Cerebellar cortex (tissue), 1 donor: ENCODE data around the gene BTBD16.

Experiments
- DNase-seq: peaks from one replicate; pipeline ENCODE4 v3.0.0-alpha.2; 2015; ENCODE audit warnings: low spot score

BTBD16 gene

DNA sequence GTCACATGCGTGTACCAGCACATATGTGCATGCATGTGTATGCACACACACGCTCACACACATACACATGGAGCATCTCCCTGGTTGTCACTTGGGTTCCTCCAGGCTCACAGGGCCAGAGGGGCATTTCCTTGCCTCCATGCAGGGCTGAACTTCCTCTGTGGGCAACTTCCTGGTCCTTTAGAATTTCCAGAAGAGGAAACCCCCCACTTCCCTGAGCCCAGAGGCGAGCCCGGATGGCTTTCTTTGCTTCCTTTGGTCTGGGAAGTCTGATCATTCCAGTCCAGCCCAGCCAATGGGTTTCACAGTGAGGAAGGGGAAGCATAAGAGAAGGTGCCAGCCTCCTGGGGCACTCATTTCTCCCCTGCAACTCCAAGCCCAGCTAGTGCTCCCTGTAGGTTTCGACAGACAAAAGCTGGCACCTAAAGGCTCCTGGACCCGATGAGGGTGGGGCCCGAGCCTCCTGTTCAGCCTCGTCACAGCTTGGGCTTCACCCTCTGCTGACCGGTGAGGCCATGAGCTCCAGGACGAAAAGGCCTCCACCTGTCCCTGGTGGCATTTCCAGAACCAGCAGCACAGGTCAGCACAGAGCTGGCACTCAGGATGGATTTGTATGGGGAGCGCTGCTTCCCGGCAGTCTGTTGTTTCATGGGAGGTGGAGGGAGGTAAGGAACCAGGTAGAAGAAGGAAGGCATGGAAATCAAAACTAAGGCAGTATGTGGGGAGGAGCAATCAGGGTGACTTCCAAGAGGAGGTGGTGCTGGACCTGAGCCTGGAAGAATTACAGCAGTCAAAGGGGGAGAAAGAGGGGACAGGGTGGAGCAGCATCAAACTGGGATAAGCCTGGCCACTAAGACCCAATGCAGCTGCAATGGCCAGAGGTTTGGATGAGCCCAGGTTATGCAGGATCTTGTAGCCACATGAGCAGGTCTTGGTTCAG lies 23.7 kb downstream of the BTBD16 start:
- no peak for DNase-seq

DNA sequence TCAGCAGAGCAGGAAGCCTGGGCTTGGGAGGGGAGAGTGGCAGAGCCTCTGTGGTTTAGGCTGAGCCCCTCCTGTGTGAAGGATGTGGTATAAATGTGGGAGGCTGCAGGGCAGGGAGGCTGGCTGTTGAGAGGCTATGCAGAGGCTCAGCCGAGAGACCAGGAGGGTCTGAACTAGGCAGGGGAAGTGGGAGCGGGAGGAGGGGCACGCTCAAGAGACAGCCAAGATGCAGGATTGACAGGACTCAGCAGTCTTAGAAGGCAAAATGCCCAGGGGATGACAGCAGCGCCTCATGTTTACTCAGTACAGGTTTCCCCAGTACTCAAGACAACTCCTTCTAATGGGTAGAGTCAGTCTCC lies 24.3 kb downstream of the BTBD16 start:
- DNase-seq = no peak

DNA sequence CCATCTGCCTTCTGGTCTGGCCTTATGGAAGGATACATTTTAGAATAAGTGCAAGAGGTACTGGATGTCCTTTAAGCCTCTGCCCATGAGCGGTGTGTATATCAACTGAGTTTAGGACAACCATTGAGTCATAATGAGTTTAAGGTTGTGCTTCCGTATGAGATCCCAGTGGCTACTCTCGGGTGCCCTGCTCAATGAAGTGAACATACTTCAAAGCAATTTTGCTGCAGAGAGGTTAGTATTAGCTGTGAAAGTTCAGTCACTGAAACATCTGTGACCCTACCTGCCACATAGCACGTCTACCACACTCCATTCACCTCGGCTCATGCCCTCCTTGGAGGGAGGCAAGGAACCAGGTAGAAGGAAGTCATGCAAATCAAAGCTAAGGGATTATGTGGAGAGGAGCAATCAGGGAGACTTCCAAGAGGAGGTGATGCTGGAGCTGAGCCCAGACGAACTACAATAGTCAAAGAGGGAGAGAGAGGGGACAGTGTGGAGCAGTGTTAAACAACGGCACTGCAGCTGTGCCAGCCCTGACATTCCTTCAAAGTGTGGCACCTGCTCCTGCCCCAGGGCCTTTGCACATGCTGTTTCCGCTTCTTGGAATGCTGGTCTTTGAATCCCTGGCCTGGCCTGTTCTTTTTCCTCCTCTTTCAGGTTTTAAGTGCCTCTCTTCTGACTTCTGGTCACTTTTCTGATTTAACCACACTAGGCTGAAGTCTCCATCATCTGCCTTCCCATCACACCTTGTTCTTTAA lies 25.4 kb downstream of the BTBD16 start:
- DNase-seq = no peak

GRCh38 chr10:122297583-122297982 lies 26.5 kb downstream of the BTBD16 start:
- no peak for DNase-seq

DNA sequence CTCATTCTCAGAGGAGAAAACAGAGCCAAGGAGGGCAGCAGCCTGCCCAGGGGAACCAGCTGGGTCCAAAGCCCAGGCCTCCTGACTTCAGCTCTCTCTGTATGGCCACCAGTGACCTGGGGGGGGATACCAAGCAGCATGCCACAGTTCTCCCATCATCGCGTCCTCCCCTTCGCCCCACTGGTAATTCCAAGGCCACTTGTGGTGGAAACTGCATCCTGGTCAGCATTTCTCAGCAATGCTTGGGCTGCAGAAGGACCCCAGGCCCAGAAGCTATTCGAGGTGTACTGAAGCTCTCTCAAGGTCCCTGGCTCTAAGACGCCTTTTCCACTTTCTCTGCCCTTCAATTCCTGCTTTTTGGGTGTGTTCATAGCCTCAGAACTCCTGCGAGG lies 27.1 kb downstream of the BTBD16 start:
- no peak for DNase-seq

- peak; percentile 70 for DNase-seq
Measured at GRCh38 chr10:122298598-122299301, 27.7 kb downstream of the BTBD16 start.

- no peak for DNase-seq
Measured at GRCh38 chr10:122299423-122300075, 28.5 kb downstream of the BTBD16 start.

DNA sequence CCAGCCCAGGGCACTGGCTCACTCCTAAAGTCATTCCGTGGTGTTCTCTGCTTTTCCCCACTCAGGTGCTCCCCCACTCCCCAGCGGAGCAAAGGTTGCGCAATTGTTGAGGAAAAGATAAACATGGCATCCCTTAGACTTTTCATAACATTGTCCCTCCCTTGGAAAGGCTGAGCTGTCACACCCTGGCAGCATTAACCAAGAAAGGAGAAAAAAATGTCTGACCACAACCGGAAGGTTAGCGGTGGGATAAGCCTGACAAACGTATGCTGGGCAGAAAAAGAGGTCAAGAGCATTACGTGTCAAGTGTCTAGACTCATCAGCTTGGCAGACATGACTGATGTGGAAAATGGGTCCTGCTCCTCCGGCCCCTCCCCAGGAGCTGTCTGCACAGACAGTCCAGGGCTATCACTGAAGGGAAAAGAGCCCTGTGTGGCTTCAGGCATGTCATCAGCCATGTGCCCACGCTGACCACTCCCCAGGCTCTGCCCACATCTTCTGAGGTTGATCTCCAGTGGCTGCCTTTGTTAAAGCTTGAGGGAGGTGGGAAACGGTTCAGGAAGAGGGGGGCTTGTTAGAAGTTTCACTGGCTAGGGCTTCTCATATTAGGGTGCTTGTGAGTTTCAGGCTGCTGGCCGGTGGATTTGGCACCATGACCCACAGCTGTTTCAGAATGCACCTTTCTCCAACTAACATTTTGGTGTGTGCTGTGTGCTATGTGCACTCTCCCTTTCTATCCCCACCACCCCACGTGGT lies 30.1 kb downstream of the BTBD16 start:
- no peak for DNase-seq

GRCh38 chr10:122301811-122302115 lies 30.7 kb downstream of the BTBD16 start:
- DNase-seq = no peak

- DNase-seq = no peak
Measured at GRCh38 chr10:122302315-122302714, 31.2 kb downstream of the BTBD16 start.

DNA sequence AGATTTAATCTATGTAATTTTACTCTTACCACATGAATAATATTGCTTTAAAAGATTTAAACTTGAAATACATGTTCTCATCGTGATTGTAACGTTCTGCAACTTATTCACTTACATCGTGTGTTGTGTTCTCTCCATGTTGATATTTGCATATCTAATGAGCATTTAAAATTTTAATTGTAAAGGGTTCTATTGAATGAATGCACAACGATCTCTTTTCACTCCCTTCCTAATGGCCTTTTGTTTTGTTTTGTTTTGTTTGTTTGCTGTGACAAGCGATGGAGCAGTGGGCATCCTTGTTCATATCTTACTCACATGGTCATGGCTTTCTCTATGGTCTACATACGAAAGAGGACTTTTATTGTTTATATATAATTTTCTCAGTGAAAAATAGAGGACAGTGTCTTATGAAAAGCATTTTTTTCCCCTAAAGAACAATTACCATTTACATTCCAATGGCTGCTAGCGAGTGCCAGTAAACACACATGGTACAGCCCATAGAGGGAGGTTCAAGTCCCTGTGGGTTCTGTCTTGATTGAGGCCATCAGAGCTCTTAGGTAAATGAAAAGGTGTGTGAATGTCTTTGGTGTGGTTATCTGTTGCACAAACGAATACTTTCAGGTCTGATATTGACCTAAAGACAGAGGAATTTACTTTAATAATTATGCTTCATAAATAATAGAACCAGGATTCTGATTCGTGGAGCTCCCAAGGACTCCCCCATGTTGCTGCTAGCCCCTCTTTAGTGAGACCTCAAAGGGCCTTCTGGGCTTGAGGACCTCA lies 32.4 kb downstream of the BTBD16 start:
- DNase-seq = no peak

DNA sequence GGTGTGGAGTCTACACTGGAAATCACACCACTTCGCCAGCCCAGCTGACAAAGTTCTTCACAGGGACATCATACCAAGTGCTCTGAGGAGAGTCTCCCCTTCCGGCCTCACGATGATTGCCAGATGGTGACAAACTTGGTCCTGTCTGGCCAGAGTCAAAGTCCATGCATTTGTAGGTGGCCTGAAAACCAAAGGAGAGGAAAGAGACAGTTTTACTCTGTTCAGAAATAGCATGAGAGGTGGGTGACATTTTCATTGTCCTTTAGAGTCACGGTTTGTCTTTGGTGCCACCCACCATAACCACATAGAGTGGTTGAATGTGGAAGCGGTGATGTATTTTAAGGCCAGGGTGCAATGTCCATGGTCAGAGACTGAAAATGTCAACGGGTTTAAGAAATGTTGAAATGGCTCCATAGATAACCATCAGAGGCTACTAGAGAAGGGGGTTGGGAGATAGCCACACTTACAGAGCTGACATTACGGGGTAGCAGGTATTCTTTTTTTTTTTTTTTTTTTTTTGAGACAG lies 33.0 kb downstream of the BTBD16 start:
- DNase-seq = no peak

- no peak for DNase-seq
Measured at GRCh38 chr10:122306282-122306681, 35.2 kb downstream of the BTBD16 start.

DNA sequence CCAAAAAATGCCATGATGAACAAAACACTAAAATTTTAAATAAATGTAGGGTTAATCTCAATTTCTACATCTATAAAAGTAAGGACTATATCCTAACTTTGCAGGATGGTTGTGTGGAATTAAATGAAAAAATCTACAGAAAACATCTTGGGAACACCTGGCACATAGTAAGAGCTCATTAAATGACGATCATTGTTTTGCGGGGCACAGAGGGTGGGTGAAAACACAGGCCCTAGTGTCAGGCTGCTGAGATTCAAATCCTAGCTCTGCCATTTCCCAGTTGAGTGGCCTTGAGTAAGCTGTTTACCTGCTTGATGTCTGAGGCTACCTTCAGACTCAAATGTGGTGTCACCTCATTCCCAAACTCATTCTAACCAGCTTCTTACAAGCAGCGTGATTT lies 35.6 kb downstream of the BTBD16 start:
- no peak for DNase-seq

DNA sequence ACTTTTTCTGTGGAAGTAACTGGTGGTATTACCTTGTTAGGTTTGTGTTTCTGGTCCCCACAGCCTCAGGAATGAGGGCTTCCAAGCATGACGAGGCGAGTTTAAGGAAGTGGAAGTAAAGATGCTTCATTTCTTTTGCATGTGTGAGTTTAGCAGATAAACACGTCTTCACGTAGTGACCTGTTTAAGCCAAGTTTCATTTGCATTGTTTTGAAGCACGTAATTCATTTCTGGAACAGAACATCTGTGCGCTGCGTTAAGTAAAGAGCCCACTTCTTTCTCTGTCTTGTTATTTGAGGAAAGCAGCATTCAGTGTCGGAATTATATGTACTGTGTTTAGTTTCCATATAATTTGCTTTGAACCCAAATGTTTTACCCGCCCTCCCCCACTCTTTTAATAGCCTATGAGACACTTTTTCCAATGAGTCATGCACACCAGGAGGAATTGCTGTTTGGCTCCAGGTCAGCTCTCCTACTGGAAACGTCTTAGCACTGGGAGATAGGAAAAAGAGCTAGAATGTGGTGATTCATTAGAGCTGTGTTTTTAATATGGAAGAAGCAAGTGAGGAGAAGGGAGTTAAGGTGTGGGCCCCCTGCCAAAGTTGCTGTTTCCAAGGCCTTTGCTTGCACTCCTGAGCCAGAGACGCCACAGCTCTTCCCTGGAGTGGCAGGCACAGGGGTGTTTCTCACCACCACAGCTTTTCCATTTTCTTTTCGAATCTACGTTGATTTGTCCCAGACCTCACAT lies 36.7 kb downstream of the BTBD16 start:
- DNase-seq = peak; percentile 31

DNA sequence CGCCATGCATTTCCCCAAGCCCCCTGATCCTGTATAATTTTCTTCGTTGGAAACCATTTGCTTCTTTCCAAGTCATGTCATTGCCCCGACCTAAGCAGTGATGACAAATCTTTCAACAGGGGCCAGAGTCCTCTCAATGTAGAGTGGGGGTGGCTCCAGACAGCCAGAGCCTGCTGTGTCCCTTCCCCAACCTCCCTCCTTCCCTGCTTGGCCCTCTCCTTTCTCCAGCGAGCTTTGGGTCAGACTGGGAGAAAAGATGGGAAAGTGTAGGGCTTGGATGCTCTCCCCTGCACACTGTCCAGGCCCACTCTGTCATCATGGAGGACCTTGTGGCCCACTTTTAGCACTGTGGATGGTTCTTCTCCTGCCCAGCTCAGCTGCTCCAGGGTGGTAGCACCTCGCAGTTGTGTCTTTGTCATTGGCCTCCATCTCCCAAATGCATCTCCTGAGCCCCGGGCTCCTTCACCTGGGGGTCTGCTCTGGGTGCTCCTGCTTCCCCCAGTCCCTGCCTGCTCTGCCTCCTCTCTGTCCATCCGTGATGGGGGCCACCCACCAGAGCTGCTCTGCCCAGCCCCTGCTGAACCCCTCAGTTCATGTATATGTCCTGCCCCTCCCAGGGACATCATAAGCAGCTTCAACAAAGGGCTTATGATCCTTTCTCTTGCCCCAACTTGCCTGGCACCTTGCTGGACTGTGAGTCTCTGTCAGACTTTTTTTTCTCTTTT lies 37.5 kb downstream of the BTBD16 start:
- DNase-seq = peak; percentile 12

DNA sequence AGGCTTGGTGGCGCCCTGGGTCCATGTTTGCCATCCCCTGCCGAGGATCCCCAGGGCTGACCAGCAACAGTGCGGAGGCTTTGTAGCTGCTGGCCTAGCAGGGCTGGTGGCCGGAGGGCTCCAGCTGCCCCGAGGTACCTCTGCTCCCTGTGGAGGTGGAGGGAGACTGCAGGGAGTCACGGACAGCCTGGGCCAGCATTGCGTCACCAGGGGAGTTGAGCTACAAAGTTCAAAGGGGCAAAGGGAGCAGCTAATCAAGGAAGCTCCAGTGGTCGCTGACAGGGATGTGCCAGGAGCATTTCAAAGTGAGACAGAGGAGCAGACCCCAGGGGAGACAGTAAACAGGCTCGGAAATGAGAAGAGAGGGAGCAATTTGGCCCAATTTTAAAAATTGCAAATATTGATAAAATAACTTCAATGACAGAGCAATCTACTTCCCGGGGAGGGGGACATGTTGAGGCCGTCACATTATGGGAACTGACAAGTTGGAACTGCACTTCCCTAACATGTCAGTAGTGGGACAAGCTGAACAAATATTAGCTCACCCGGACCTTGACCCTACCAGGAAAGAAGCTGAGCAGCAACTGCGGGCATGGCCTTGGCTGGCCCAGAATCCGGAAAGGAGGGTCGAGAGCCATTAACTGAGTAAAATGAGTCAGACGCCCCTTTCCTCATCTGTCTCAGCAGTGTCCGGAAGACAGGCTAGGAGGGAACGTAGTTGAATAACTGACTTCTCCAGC lies 39.4 kb downstream of the BTBD16 start:
- no peak for DNase-seq

DNA sequence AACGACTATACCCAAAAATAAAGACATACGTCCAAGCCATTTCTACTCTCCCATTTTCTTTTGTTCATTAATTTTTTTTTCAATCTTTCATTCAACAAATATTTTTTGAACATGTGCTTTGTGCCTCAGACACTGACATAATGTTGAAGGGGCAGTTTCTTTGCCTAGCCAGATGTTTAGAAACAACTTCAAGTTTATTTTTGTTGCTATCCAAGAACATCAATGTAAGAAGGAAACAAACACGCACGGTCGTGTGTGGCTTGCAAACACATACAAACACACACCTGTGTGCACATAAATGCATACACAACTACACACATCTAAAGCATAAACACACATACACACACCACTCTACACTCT lies 39.9 kb downstream of the BTBD16 start:
- no peak for DNase-seq
